Measurements from ENCODE around the gene FERD3L.
A peak's percentile ranks its signal among the peaks of the same experiment; 100 is the strongest.

Gene FERD3L

GRCh38 chr7:19111474-19112273 lies 33.5 kb downstream of the FERD3L start:
- peaks cover 83% of the 10 kb centered on the region for H3K4me1 Mint-ChIP-seq
- peaks cover 10% of the 10 kb centered on the region for H3K36me3 Mint-ChIP-seq (ENCODE audit: low read depth)
- TF ChIP-seq CTCF (IDR thresholded peaks at IDR 0.05): no peak
- peaks cover 96% of the 10 kb centered on the region for H3K27me3 Mint-ChIP-seq (ENCODE audit: low read depth, poor library complexity)
- no peak for DNase-seq
- H3K27ac Mint-ChIP-seq: no peak overlapping the region
- H3K4me3 Mint-ChIP-seq: peak overlapping the region; percentile 90
- no peaks in the 10 kb centered on the region for H3K9me3 Mint-ChIP-seq

GRCh38 chr7:19110776-19111175 lies 34.4 kb downstream of the FERD3L start:
- DNase-seq: no peak
- peaks cover 97% of the 10 kb centered on the region for H3K27me3 Mint-ChIP-seq (ENCODE audit: low read depth, poor library complexity)
- TF ChIP-seq CTCF (IDR thresholded peaks at IDR 0.05): no peak
- H3K27ac Mint-ChIP-seq: no peak overlapping the region
- peaks cover 10% of the 10 kb centered on the region for H3K36me3 Mint-ChIP-seq (ENCODE audit: low read depth)
- H3K4me3 Mint-ChIP-seq: peak overlapping the region; percentile 90
- no peaks in the 10 kb centered on the region for H3K9me3 Mint-ChIP-seq
- peaks cover 88% of the 10 kb centered on the region for H3K4me1 Mint-ChIP-seq

GRCh38 chr7:19110026-19110730 lies 35.0 kb downstream of the FERD3L start:
- peaks cover 10% of the 10 kb centered on the region for H3K36me3 Mint-ChIP-seq (ENCODE audit: low read depth)
- no peak for TF ChIP-seq CTCF (IDR thresholded peaks at IDR 0.05)
- peaks cover 99% of the 10 kb centered on the region for H3K27me3 Mint-ChIP-seq (ENCODE audit: low read depth, poor library complexity)
- H3K9me3 Mint-ChIP-seq: no peaks in the 10 kb centered on the region
- H3K27ac Mint-ChIP-seq: no peak overlapping the region
- H3K4me3 Mint-ChIP-seq: peak overlapping the region; percentile 90
- no peak for DNase-seq
- H3K4me1 Mint-ChIP-seq: peaks cover 91% of the 10 kb centered on the region

- Mint-ChIP-seq H3K4me1 (peaks cover 87% of the 10 kb centered on the region), H3K36me3 (ENCODE audit: low read depth) (peaks cover 6% of the 10 kb centered on the region), H3K4me3 (peak overlapping the region; percentile 86), H3K27me3 (ENCODE audit: low read depth, poor library complexity) (peaks cover 100% of the 10 kb centered on the region), H3K9me3 (no peaks in the 10 kb centered on the region), H3K27ac (peak overlapping the region; percentile 49)
- no peak for TF ChIP-seq CTCF (IDR thresholded peaks at IDR 0.05)
- DNase-seq: no peak
Observed at GRCh38 chr7:19109000-19109946, 35.9 kb downstream of the FERD3L start.

GRCh38 chr7:19107356-19108146 lies 37.7 kb downstream of the FERD3L start:
- DNase-seq: peak; percentile 50
- peak overlapping the region; percentile 94 for H3K27ac Mint-ChIP-seq

More at GRCh38 chr7:19107356-19108146, 37.7 kb downstream of the FERD3L start:
- Mint-ChIP-seq H3K9me3 (no peaks in the 10 kb centered on the region), H3K27me3 (ENCODE audit: low read depth, poor library complexity) (peaks cover 96% of the 10 kb centered on the region), H3K36me3 (ENCODE audit: low read depth) (no peaks in the 10 kb centered on the region), H3K4me3 (peak overlapping the region; percentile 86), H3K4me1 (peaks cover 71% of the 10 kb centered on the region)
- no peak for TF ChIP-seq CTCF (IDR thresholded peaks at IDR 0.05)
